WTC11 (cell line): ENCODE measurements around the gene SLC5A2.

Experiments used
- ATF1 ChIP-seq: sonication (generic); formaldehyde crosslinking; IDR thresholded peaks from 2 replicates; pipeline ENCODE4 v1.8.1; 2023; ENCODE audit warnings: mild to moderate bottlenecking, moderate library complexity, missing genetic modification reagents
- ELF4 ChIP-seq: sonication (generic); formaldehyde crosslinking; IDR thresholded peaks from 2 replicates; pipeline ENCODE4 v1.8.1; 2022; ENCODE audit warnings: low read depth, mild to moderate bottlenecking, moderate library complexity, missing genetic modification reagents
- ESRRA ChIP-seq: sonication (generic); formaldehyde crosslinking; IDR thresholded peaks from 2 replicates; pipeline ENCODE4 v1.8.1; 2022; ENCODE audit warnings: mild to moderate bottlenecking, missing genetic modification reagents, borderline replicate concordance
- GABPB1 ChIP-seq: sonication (generic); formaldehyde crosslinking; IDR thresholded peaks from 2 replicates; pipeline ENCODE4 v1.8.1; 2023; ENCODE audit warnings: mild to moderate bottlenecking, missing genetic modification reagents
- NR1H2 ChIP-seq: sonication (generic); formaldehyde crosslinking; IDR thresholded peaks from 2 replicates; pipeline ENCODE4 v1.9.0; 2021; ENCODE audit warnings: mild to moderate bottlenecking, moderate library complexity, missing genetic modification reagents
- SMAD3 ChIP-seq: sonication (generic); formaldehyde crosslinking; IDR thresholded peaks from 2 replicates; pipeline ENCODE4 v1.8.0; 2022; ENCODE audit warnings: missing genetic modification reagents, mild to moderate bottlenecking, borderline replicate concordance
- TCF7 ChIP-seq: sonication (generic); formaldehyde crosslinking; IDR thresholded peaks from 2 replicates; pipeline ENCODE4 v1.8.0; 2022; ENCODE audit warnings: mild to moderate bottlenecking, low read depth, missing genetic modification reagents, moderate library complexity
- TF ChIP-seq, protein P1 (sequence below): fragments of 200-600 bp; IDR thresholded peaks from 2 replicates; pipeline ENCODE4 v1.8.0; 2022; ENCODE audit warnings: antibody characterized with exemption
- TF ChIP-seq, protein P2 (sequence below): sonication (generic); formaldehyde crosslinking; conservative IDR thresholded peaks from 2 replicates; pipeline ENCODE4 v1.8.1; 2022; ENCODE audit warnings: mild to moderate bottlenecking, missing genetic modification reagents
- TF ChIP-seq, protein P3 (sequence below): sonication (generic); formaldehyde crosslinking; IDR thresholded peaks from 2 replicates; pipeline ENCODE4 v1.8.0; 2022; ENCODE audit warnings: mild to moderate bottlenecking, missing genetic modification reagents
- TF ChIP-seq, protein P4 (sequence below): sonication (generic); formaldehyde crosslinking; IDR thresholded peaks from 2 replicates; pipeline ENCODE4 v1.8.0; 2023; ENCODE audit warnings: missing genetic modification reagents
- TF ChIP-seq, protein P5 (sequence below): sonication (generic); formaldehyde crosslinking; IDR thresholded peaks from 2 replicates; pipeline ENCODE4 v1.8.1; 2022; ENCODE audit warnings: low read depth, missing genetic modification reagents, borderline replicate concordance
- TF ChIP-seq, protein P6 (sequence below): sonication (generic); formaldehyde crosslinking; IDR thresholded peaks from 2 replicates; pipeline ENCODE4 v1.8.0; 2023; ENCODE audit warnings: missing genetic modification reagents, mild to moderate bottlenecking, borderline replicate concordance

DNA sequence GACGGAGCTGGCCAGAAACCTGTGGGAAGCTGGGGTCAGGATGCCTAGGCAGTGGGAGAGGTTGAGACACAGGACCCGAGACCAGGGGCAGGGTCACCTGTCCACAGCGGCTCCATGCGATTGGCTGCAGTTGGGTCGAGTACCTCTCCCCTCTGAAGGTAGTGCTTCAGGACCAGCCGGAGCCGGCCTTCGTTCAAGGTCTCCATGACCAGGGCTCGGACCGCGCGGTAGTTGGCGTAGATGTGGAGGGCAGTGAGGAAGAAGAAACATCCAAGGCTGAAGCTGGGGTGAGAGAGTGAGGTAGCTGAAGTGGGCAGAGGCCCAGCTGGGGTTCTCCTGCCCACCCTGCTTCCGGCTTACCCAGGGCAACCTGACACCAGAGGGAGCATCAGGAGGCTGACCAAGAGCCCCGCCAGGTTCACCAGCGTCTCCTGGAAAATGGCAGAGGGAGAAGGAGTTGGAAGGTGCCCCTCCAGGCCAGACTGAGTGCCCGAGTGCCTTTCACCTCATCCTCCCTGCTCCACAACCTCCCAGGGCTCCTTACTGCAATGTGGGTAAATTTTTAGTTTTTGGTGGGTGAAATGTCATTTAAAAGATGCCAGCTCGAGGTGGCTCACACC, 10.7 kb downstream of the SLC5A2 start:
- TF ChIP-seq ESRRA (CRISPR knock-in tag) (no peak), NR1H2 (no peak), GABPB1 (CRISPR knock-in tag) (no peak), ATF1 (CRISPR knock-in tag) (no peak), SMAD3 (CRISPR knock-in tag) (no peak), TCF7 (CRISPR knock-in tag) (no peak), ELF4 (CRISPR knock-in tag) (no peak)
- TF ChIP-seq, protein P1, sequence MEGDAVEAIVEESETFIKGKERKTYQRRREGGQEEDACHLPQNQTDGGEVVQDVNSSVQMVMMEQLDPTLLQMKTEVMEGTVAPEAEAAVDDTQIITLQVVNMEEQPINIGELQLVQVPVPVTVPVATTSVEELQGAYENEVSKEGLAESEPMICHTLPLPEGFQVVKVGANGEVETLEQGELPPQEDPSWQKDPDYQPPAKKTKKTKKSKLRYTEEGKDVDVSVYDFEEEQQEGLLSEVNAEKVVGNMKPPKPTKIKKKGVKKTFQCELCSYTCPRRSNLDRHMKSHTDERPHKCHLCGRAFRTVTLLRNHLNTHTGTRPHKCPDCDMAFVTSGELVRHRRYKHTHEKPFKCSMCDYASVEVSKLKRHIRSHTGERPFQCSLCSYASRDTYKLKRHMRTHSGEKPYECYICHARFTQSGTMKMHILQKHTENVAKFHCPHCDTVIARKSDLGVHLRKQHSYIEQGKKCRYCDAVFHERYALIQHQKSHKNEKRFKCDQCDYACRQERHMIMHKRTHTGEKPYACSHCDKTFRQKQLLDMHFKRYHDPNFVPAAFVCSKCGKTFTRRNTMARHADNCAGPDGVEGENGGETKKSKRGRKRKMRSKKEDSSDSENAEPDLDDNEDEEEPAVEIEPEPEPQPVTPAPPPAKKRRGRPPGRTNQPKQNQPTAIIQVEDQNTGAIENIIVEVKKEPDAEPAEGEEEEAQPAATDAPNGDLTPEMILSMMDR = no peak
- TF ChIP-seq, protein P2, sequence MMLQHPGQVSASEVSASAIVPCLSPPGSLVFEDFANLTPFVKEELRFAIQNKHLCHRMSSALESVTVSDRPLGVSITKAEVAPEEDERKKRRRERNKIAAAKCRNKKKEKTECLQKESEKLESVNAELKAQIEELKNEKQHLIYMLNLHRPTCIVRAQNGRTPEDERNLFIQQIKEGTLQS = no peak
- TF ChIP-seq, protein P3, sequence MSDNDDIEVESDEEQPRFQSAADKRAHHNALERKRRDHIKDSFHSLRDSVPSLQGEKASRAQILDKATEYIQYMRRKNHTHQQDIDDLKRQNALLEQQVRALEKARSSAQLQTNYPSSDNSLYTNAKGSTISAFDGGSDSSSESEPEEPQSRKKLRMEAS (CRISPR knock-in tag) = no peak
- TF ChIP-seq, protein P4, sequence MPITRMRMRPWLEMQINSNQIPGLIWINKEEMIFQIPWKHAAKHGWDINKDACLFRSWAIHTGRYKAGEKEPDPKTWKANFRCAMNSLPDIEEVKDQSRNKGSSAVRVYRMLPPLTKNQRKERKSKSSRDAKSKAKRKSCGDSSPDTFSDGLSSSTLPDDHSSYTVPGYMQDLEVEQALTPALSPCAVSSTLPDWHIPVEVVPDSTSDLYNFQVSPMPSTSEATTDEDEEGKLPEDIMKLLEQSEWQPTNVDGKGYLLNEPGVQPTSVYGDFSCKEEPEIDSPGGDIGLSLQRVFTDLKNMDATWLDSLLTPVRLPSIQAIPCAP = no peak
- TF ChIP-seq, protein P5, sequence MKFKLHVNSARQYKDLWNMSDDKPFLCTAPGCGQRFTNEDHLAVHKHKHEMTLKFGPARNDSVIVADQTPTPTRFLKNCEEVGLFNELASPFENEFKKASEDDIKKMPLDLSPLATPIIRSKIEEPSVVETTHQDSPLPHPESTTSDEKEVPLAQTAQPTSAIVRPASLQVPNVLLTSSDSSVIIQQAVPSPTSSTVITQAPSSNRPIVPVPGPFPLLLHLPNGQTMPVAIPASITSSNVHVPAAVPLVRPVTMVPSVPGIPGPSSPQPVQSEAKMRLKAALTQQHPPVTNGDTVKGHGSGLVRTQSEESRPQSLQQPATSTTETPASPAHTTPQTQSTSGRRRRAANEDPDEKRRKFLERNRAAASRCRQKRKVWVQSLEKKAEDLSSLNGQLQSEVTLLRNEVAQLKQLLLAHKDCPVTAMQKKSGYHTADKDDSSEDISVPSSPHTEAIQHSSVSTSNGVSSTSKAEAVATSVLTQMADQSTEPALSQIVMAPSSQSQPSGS (CRISPR knock-in tag) = no peak
- TF ChIP-seq, protein P6, sequence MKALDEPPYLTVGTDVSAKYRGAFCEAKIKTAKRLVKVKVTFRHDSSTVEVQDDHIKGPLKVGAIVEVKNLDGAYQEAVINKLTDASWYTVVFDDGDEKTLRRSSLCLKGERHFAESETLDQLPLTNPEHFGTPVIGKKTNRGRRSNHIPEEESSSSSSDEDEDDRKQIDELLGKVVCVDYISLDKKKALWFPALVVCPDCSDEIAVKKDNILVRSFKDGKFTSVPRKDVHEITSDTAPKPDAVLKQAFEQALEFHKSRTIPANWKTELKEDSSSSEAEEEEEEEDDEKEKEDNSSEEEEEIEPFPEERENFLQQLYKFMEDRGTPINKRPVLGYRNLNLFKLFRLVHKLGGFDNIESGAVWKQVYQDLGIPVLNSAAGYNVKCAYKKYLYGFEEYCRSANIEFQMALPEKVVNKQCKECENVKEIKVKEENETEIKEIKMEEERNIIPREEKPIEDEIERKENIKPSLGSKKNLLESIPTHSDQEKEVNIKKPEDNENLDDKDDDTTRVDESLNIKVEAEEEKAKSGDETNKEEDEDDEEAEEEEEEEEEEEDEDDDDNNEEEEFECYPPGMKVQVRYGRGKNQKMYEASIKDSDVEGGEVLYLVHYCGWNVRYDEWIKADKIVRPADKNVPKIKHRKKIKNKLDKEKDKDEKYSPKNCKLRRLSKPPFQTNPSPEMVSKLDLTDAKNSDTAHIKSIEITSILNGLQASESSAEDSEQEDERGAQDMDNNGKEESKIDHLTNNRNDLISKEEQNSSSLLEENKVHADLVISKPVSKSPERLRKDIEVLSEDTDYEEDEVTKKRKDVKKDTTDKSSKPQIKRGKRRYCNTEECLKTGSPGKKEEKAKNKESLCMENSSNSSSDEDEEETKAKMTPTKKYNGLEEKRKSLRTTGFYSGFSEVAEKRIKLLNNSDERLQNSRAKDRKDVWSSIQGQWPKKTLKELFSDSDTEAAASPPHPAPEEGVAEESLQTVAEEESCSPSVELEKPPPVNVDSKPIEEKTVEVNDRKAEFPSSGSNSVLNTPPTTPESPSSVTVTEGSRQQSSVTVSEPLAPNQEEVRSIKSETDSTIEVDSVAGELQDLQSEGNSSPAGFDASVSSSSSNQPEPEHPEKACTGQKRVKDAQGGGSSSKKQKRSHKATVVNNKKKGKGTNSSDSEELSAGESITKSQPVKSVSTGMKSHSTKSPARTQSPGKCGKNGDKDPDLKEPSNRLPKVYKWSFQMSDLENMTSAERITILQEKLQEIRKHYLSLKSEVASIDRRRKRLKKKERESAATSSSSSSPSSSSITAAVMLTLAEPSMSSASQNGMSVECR = no peak
